SK-N-SH (cell line): ENCODE measurements around the gene NLK.

Experiments
- CHD2 ChIP-seq: fragments of 150-350 bp; IDR thresholded peaks from 2 replicates; pipeline ENCODE4 v1.6.1; 2018; ENCODE audit warnings: low read length; ENCODE audit not compliant: partially characterized antibody
- CTCF ChIP-seq: fragments of 200-600 bp; sonication (generic); IDR thresholded peaks from 2 replicates; pipeline ENCODE4 v1.6.1; 2017; ENCODE audit warnings: antibody characterized with exemption, mild to moderate bottlenecking, moderate library complexity
- IRF3 ChIP-seq: fragments of 150-350 bp; IDR thresholded peaks from 2 replicates; pipeline ENCODE4 v1.6.1; 2016; ENCODE audit warnings: mild to moderate bottlenecking, low read depth, low read length
- POLR2AphosphoS5 ChIP-seq: IDR thresholded peaks from 2 replicates; pipeline ENCODE4 v1.6.1; 2012; ENCODE audit warnings: low read depth, low read length
- RAD21 ChIP-seq: IDR thresholded peaks from 2 replicates; pipeline ENCODE4 v1.6.1; 2012; ENCODE audit warnings: mild to moderate bottlenecking, low read length
- REST ChIP-seq: IDR thresholded peaks from 2 replicates; pipeline ENCODE4 v1.6.1; 2012; ENCODE audit warnings: mild to moderate bottlenecking, low read depth, low read length, moderate library complexity
- SMC3 ChIP-seq: IDR thresholded peaks from 2 replicates; pipeline ENCODE4 v1.6.1; 2012; ENCODE audit warnings: low read depth, low read length, improper control_type of control experiment
- TAF1 ChIP-seq: IDR thresholded peaks from 2 replicates; pipeline ENCODE4 v1.6.1; 2012; ENCODE audit warnings: low read depth, mild to moderate bottlenecking, low read length, moderate library complexity, borderline replicate concordance
- TEAD4 ChIP-seq: IDR thresholded peaks from 2 replicates; pipeline ENCODE4 v1.4.0; 2012; ENCODE audit warnings: mild to moderate bottlenecking, borderline replicate concordance; ENCODE audit not compliant: insufficient read depth

- TF ChIP-seq IRF3 (no peak), RAD21 (no peak), POLR2AphosphoS5 (no peak), CTCF (no peak), CHD2 (no peak), TEAD4 (no peak), TAF1 (no peak), REST (no peak), SMC3 (no peak)
Observed at GRCh38 chr17:27993723-27994310, 48.7 kb upstream of the NLK start.
